SK-N-SH (cell line): ENCODE results near the gene KCTD21. TPM values are rescaled to one million over a fixed set of nuclear protein-coding genes. Genes with fewer than 3 reads are reported as not detected.

Experiments
- CTCF ChIA-PET: fragments of 300-600, 350-600 bp; formaldehyde crosslinking; extraction: SDS; loops from one replicate; lab custom pipeline; 2021; lab: Yijun Ruan, JAX
- POLR2A ChIA-PET: fragments of 350-600 bp; sonication (Branson Sonifier 250); formaldehyde crosslinking; extraction: SDS; loops from one replicate; lab custom pipeline; 2020; ENCODE audit warnings: antibody characterized with exemption, inconsistent platforms; lab: Yijun Ruan, JAX
- DNase-seq: peaks from one replicate; pipeline ENCODE4 v3.0.0; 2012
- H2AFZ ChIP-seq: fragments of 200-600 bp; sonication (generic); 2 replicates; pipeline ENCODE4 v1.8.1; 2016; ENCODE audit warnings: antibody characterized with exemption, mild to moderate bottlenecking, low read depth
- H3F3A ChIP-seq: fragments of 200-600 bp; sonication (generic); replicated peaks from 2 replicates; pipeline ENCODE3; 2016; ENCODE audit warnings: antibody characterized with exemption, mild to moderate bottlenecking; ENCODE audit not compliant: insufficient read depth
- H3K27ac ChIP-seq, 2 experiments: fragments of 200-500 bp in 1 of 2; fragments of 200-600 bp in 1 of 2; sonication (Bioruptor generic) in 1 of 2; sonication (generic), shearing (Covaris generic) in 1 of 2; 2 replicates each; pipeline versions ENCODE4 v1.5.1 to v1.6.1; 2014 to 2016; ENCODE audit warnings: low read depth in 2 of 2, inconsistent platforms in 1 of 2, low read length in 1 of 2, mild to moderate bottlenecking in 1 of 2, mixed read lengths in 1 of 2
- H3K27me3 ChIP-seq: fragments of 200-600 bp; sonication (generic), shearing (Covaris generic); 2 replicates; pipeline ENCODE4 v1.6.1; 2016; ENCODE audit warnings: mixed run types; ENCODE audit not compliant: insufficient read depth
- H3K36me3 ChIP-seq, 2 experiments: fragments of 200-500 bp in 1 of 2; fragments of 200-600 bp in 1 of 2; sonication (Bioruptor generic) in 1 of 2; sonication (generic) in 1 of 2; replicated peaks in 1 of 2; 2 replicates each; pipeline versions ENCODE3 to v1.5.1; 2014 to 2016; ENCODE audit warnings: low read length in 1 of 2, mild to moderate bottlenecking in 1 of 2; ENCODE audit not compliant: insufficient read depth in 2 of 2, control insufficient read depth in 1 of 2
- H3K4me1 ChIP-seq, 2 experiments: fragments of 200-500 bp in 1 of 2; fragments of 200-600 bp in 1 of 2; sonication (Bioruptor generic) in 1 of 2; sonication (generic), shearing (Covaris generic) in 1 of 2; 2 replicates each; pipeline versions ENCODE4 v1.5.1 to v1.6.1; 2014 to 2016; ENCODE audit warnings: low read depth in 1 of 2, low read length in 1 of 2, mixed run types in 1 of 2; ENCODE audit not compliant: insufficient read depth in 2 of 2, control insufficient read depth in 1 of 2
- H3K4me2 ChIP-seq: fragments of 200-600 bp; sonication (generic), shearing (Covaris generic); 2 replicates; pipeline ENCODE4 v1.6.1; 2017; ENCODE audit warnings: mixed run types
- H3K4me3 ChIP-seq, 2 experiments: fragments of 200-500 bp in 1 of 2; fragments of 200-600 bp in 1 of 2; sonication (Bioruptor generic) in 1 of 2; sonication (generic), shearing (Covaris generic) in 1 of 2; 2 replicates each; pipeline versions ENCODE4 v1.5.1 to v1.8.1; 2014 to 2016; ENCODE audit warnings: low read depth in 2 of 2, inconsistent platforms in 1 of 2, low read length in 1 of 2, mild to moderate bottlenecking in 1 of 2, mixed read lengths in 1 of 2, moderate library complexity in 1 of 2
- H3K79me2 ChIP-seq: fragments of 200-600 bp; sonication (generic); 2 replicates; pipeline ENCODE4 v1.8.1; 2017; ENCODE audit warnings: mild to moderate bottlenecking; ENCODE audit not compliant: insufficient read depth
- H3K9ac ChIP-seq: fragments of 200-600 bp; sonication (generic); 2 replicates; pipeline ENCODE4 v1.6.1; 2017; ENCODE audit warnings: mixed run types
- H3K9me2 ChIP-seq: fragments of 200-600 bp; sonication (generic); 2 replicates; pipeline ENCODE4 v1.6.1; 2017; ENCODE audit warnings: mixed run types
- H3K9me3 ChIP-seq: fragments of 200-600 bp; sonication (generic); 2 replicates; pipeline ENCODE4 v1.6.1; 2017; ENCODE audit warnings: mixed run types, mild to moderate bottlenecking, moderate library complexity
- H4K20me1 ChIP-seq: fragments of 200-600 bp; sonication (generic); 2 replicates; pipeline ENCODE4 v1.6.1; 2017; ENCODE audit warnings: mild to moderate bottlenecking, mixed run types; ENCODE audit not compliant: insufficient read depth
- EZH2phosphoT487 ChIP-seq: fragments of 200-600 bp; sonication (generic); IDR thresholded peaks from 2 replicates; pipeline ENCODE4 v1.6.1; 2017; ENCODE audit warnings: low read depth, mixed run types, mild to moderate bottlenecking, antibody characterized with exemption, moderate library complexity, borderline replicate concordance
- FOSL2 ChIP-seq: IDR thresholded peaks from 2 replicates; pipeline ENCODE4 v1.4.0; 2012; ENCODE audit warnings: low read depth, mild to moderate bottlenecking, moderate library complexity, borderline replicate concordance
- FOXJ3 ChIP-seq: sonication (generic); formaldehyde crosslinking; IDR thresholded peaks from 2 replicates; pipeline ENCODE4 v1.5.1; 2020; ENCODE audit warnings: mild to moderate bottlenecking, missing genetic modification reagents
- FOXM1 ChIP-seq: IDR thresholded peaks from 2 replicates; pipeline ENCODE4 v1.4.0; 2012; ENCODE audit warnings: low read depth, mild to moderate bottlenecking
- GABPA ChIP-seq: IDR thresholded peaks from 2 replicates; pipeline ENCODE4 v1.4.0; 2012; ENCODE audit warnings: low read depth, mild to moderate bottlenecking
- GATA2 ChIP-seq: sonication (generic); formaldehyde crosslinking; IDR thresholded peaks from 2 replicates; pipeline ENCODE4 v1.5.0; 2020; ENCODE audit warnings: mild to moderate bottlenecking, missing genetic modification reagents
- JUND ChIP-seq: IDR thresholded peaks from 2 replicates; pipeline ENCODE4 v1.4.0; 2012
- MEF2A ChIP-seq: IDR thresholded peaks from 2 replicates; pipeline ENCODE4 v1.4.0; 2012; ENCODE audit warnings: low read depth, borderline replicate concordance
- MXI1 ChIP-seq: IDR thresholded peaks from 2 replicates; pipeline ENCODE4 v1.6.1; 2012; ENCODE audit warnings: mild to moderate bottlenecking, low read depth, low read length, improper control_type of control experiment
- NFIC ChIP-seq: IDR thresholded peaks from 2 replicates; pipeline ENCODE4 v1.4.0; 2012; ENCODE audit warnings: borderline replicate concordance
- POLR2AphosphoS5 ChIP-seq: IDR thresholded peaks from 2 replicates; pipeline ENCODE4 v1.6.1; 2012; ENCODE audit warnings: low read depth, low read length
- RAD21 ChIP-seq: IDR thresholded peaks from 2 replicates; pipeline ENCODE4 v1.6.1; 2012; ENCODE audit warnings: mild to moderate bottlenecking, low read length
- RCOR1 ChIP-seq: fragments of 150-350 bp; IDR thresholded peaks from 2 replicates; pipeline ENCODE4 v1.6.1; 2017; ENCODE audit warnings: antibody characterized with exemption, low read length
- RFX5 ChIP-seq: IDR thresholded peaks from 2 replicates; pipeline ENCODE4 v1.6.1; 2012; ENCODE audit warnings: mild to moderate bottlenecking, improper control_type of control experiment, low read length
- SIN3A ChIP-seq: IDR thresholded peaks from 2 replicates; pipeline ENCODE4 v1.6.1; 2012; ENCODE audit warnings: low read depth, mild to moderate bottlenecking, low read length, moderate library complexity, borderline replicate concordance
- YY1 ChIP-seq: IDR thresholded peaks from 2 replicates; pipeline ENCODE4 v1.4.0; 2012; ENCODE audit warnings: low read depth, mild to moderate bottlenecking
- WGBS: methylation state at CpG from one replicate; pipeline ENCODE4 v1.1.6; 2017; ENCODE audit warnings: low lambda C conversion rate; 5-methylcytosine and 5-hydroxymethylcytosine counted together
- polyA plus RNA-seq, 3 experiments: library from polyadenylated mRNA; depleted of rRNA; stranded (reverse); fragments of >200 nt; gene quantifications; 2 replicates each; pipeline ENCODE4 v1.2.3, GENCODE V29; 2012
- TF ChIP-seq, protein P1 (sequence below): IDR thresholded peaks from 2 replicates; pipeline ENCODE4 v1.4.0; 2012; ENCODE audit warnings: low read depth, borderline replicate concordance

The KCTD21 gene
- polyA plus RNA-seq, 1 of the 3 experiments (the other 2 are of a cell fraction), result 5.0 TPM

DNA sequence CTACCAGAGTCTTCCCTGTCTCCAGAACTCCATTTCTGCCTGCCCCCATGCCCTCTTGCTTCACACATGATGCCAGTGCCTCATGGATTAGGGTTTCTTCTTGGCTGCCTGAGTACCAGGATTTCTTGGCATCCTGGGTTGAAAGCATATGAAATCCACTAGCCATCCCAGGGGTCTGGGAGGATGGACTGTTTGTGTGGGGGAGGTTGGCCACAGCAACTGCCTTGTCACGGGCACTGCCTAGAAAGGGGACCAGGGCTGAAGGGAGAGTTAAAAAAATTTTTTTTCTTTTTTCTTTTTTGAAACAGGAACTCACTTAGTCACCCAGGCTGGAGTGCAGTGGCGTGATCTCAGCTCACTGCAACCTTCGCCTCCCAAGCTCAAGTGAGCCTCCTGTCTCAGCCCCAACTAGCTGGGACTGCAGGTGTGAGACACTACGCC lies 4.5 kb upstream of the KCTD21 start:
- Histone ChIP-seq H2AFZ (no peak overlapping the region), H3K4me1 (peaks cover 11 to 24% of the 10 kb centered on the region in 2 experiments; a peak in 2 of 4 replicates), H3K36me3 (peaks cover 0 to 4% of the 10 kb centered on the region in 2 experiments), H3K79me2 (peaks cover 60% of the 10 kb centered on the region), H3K27me3 (no peaks in the 10 kb centered on the region), H3F3A (no peaks in the 10 kb centered on the region), H3K9me2 (no peaks in the 10 kb centered on the region), H4K20me1 (0 out of 2 replicates have a peak, but pooled peaks cover 10% of the 10 kb centered on the region), H3K4me2 (no peak overlapping the region), H3K4me3 (no peak overlapping the region), H3K9ac (no peak overlapping the region), H3K27ac (no peak overlapping the region), H3K9me3 (no peaks in the 10 kb centered on the region)
- ChIA-PET CTCF (interaction anchor here (0.6 kb wide), 1 partner anchor 48 kb away, joined by 4 read pairs; no protein-coding TSS in a partner anchor), POLR2A (interaction anchor here (0.9 kb wide), 1 partner anchor 20 kb away, joined by 3 read pairs; no protein-coding TSS in a partner anchor)
- TF ChIP-seq, protein P1, sequence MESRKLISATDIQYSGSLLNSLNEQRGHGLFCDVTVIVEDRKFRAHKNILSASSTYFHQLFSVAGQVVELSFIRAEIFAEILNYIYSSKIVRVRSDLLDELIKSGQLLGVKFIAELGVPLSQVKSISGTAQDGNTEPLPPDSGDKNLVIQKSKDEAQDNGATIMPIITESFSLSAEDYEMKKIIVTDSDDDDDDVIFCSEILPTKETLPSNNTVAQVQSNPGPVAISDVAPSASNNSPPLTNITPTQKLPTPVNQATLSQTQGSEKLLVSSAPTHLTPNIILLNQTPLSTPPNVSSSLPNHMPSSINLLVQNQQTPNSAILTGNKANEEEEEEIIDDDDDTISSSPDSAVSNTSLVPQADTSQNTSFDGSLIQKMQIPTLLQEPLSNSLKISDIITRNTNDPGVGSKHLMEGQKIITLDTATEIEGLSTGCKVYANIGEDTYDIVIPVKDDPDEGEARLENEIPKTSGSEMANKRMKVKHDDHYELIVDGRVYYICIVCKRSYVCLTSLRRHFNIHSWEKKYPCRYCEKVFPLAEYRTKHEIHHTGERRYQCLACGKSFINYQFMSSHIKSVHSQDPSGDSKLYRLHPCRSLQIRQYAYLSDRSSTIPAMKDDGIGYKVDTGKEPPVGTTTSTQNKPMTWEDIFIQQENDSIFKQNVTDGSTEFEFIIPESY, result no peak
- TF ChIP-seq SIN3A (no peak), FOSL2 (no peak), POLR2AphosphoS5 (no peak), FOXM1 (no peak), FOXJ3 (CRISPR knock-in tag) (no peak)
- WGBS, result 95% methylated on average over 4 of the region's 4 CpGs
- DNase-seq, result no peak

DNA sequence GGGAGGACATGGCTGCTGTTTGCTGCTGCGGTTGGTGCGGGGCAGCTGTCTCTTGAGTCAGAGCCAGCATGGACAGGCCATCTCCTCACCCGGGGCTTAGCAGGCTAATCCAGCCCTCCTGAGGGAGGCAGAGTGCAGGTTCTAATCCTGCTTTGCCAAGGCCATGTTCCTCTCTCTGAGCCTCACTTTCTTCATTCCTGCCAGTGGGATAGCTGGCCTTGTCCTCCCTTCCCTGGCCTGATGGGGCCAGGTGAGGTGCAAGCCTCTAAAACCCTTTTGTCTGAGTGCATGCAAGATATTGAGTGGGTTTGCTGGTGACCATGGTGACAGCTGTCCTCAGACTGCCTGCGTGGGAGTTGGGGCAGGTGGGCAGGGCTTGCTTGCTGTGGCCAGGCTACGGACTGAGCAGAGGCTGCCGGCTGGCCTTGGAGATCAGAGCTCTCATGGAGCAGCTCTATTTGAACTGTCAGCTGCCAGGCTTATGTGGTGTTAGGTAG lies 3.8 kb upstream of the KCTD21 start:
- no peaks in the 10 kb centered on the region for H3K9me2 ChIP-seq
- no peak overlapping the region for H3K4me2 ChIP-seq
- H3K27me3 ChIP-seq, result no peaks in the 10 kb centered on the region
- H3K9me3 ChIP-seq, result no peaks in the 10 kb centered on the region
- POLR2A ChIA-PET, result no interaction called here
- H3K9ac ChIP-seq, result no peak overlapping the region
- no peak overlapping the region for H3K27ac ChIP-seq
- 97% methylated on average over 5 of the region's 6 CpGs for WGBS
- TF ChIP-seq MEF2A (no peak), RAD21 (no peak), FOXJ3 (CRISPR knock-in tag) (no peak), FOXM1 (no peak), MXI1 (no peak), NFIC (no peak), JUND (no peak), EZH2phosphoT487 (no peak), FOSL2 (no peak), GATA2 (no peak), YY1 (no peak), SIN3A (no peak), RCOR1 (no peak), GABPA (no peak), RFX5 (no peak)
- 0 out of 2 replicates have a peak, but pooled peaks cover 10% of the 10 kb centered on the region for H4K20me1 ChIP-seq
- no peaks in the 10 kb centered on the region for H3K36me3 ChIP-seq
- CTCF ChIA-PET, result no interaction called here
- H2AFZ ChIP-seq, result no peak overlapping the region
- peaks cover 11 to 29% of the 10 kb centered on the region in 2 experiments; a peak in 3 of 4 replicates for H3K4me1 ChIP-seq
- H3F3A ChIP-seq, result no peaks in the 10 kb centered on the region
- H3K79me2 ChIP-seq, result peaks cover 63% of the 10 kb centered on the region
- DNase-seq, result no peak
- H3K4me3 ChIP-seq, result no peak overlapping the region
